Stimulated activated CD8-positive, alpha-beta memory T cell treated with anti-CD3 and anti-CD28 coated beads, Interleukin-2, amount 100 ng/mL, for 48 hours (primary cell): ENCODE results near the gene SMO.

Source experiments
- DNase-seq, 2 donors: peaks; one replicate each; pipeline ENCODE4 v3.0.0-alpha.2; 2020; ENCODE audit warnings: low read depth in 2 of 2

SMO gene

GRCh38 chr7:129188372-129188891 lies at the start of gene SMO:
SMO (plus strand) TSS chr7:129188633; CDS start chr7:129189152, 519 bp downstream.
- no peak for DNase-seq

- no peak for DNase-seq
Observed at GRCh38 chr7:129143724-129144094, 44.7 kb upstream of the SMO start.

- DNase-seq = peak; percentile 57 to 63
Observed at GRCh38 chr7:129144095-129144833, 44.2 kb upstream of the SMO start, which contains the start of gene TSPAN33. TSPAN33 (plus strand) TSS chr7:129144707; CDS start chr7:129144981, 274 bp downstream.

GRCh38 chr7:129144834-129145668 lies 43.4 kb upstream of the SMO start:
- DNase-seq = no peak

- no peak for DNase-seq
Observed at GRCh38 chr7:129146237-129146979, 42.0 kb upstream of the SMO start.

GRCh38 chr7:129147731-129148130 lies 40.7 kb upstream of the SMO start:
- no peak for DNase-seq

GRCh38 chr7:129149511-129149910 lies 38.9 kb upstream of the SMO start:
- no peak for DNase-seq

GRCh38 chr7:129150199-129150996 lies 38.0 kb upstream of the SMO start:
- DNase-seq = no peak

GRCh38 chr7:129157651-129158050 lies 30.8 kb upstream of the SMO start:
- no peak for DNase-seq

- no peak for DNase-seq
Observed at GRCh38 chr7:129159539-129159938, 28.9 kb upstream of the SMO start.

- DNase-seq = no peak
Observed at GRCh38 chr7:129160161-129160905, 28.1 kb upstream of the SMO start.

GRCh38 chr7:129161524-129162225 lies 26.8 kb upstream of the SMO start:
- no peak for DNase-seq

- DNase-seq = no peak
Observed at GRCh38 chr7:129162732-129163131, 25.7 kb upstream of the SMO start.

- no peak for DNase-seq
Observed at GRCh38 chr7:129163875-129164544, 24.4 kb upstream of the SMO start.

GRCh38 chr7:129166745-129167144 lies 21.7 kb upstream of the SMO start:
- DNase-seq = no peak

- DNase-seq = no peak
Observed at GRCh38 chr7:129167817-129168216, 20.6 kb upstream of the SMO start.

GRCh38 chr7:129168231-129169021 lies 20.0 kb upstream of the SMO start:
- no peak for DNase-seq

GRCh38 chr7:129169171-129169671 lies 19.2 kb upstream of the SMO start:
- DNase-seq = peak; percentile 36 to 47
